SH-SY5Y (cell line): ENCODE measurements around the gene CUL7.

Source experiments
- GATA2 ChIP-seq: IDR thresholded peaks from 2 replicates; pipeline ENCODE4 v1.6.1; 2011; ENCODE audit warnings: mild to moderate bottlenecking, low read depth, low read length
- GATA3 ChIP-seq: IDR thresholded peaks from 2 replicates; pipeline ENCODE4 v1.6.1; 2011; ENCODE audit warnings: low read depth, mild to moderate bottlenecking, low read length, moderate library complexity

DNA sequence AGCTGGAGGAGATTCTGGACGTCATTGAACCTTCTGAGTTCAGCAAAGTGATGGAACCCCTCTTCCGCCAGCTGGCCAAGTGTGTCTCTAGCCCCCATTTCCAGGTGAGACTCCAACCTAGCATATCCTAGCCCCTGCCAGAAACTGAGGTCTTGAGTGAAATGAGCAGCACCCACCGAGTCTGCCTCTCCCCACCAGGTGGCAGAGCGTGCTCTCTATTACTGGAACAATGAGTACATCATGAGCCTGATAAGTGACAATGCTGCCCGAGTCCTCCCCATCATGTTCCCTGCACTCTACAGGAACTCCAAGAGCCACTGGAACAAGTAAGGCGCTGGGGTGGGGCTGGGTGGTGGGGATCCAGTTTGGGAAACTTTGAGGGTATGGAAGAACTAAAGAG is 44.5 kb downstream of the CUL7 start:
- TF ChIP-seq GATA2, result no peak
- no peak for TF ChIP-seq GATA3
